HG03280 (cell line): ENCODE data around the gene CNPPD1.

Experiments used
- ATAC-seq: cut with Tn5 transposase; IDR thresholded peaks from one replicate; pipeline ENCODE4 v1.9.1; 2021; ENCODE audit warnings: mild to moderate bottlenecking, moderate library complexity; ENCODE audit not compliant: unreplicated experiment

Gene CNPPD1

DNA sequence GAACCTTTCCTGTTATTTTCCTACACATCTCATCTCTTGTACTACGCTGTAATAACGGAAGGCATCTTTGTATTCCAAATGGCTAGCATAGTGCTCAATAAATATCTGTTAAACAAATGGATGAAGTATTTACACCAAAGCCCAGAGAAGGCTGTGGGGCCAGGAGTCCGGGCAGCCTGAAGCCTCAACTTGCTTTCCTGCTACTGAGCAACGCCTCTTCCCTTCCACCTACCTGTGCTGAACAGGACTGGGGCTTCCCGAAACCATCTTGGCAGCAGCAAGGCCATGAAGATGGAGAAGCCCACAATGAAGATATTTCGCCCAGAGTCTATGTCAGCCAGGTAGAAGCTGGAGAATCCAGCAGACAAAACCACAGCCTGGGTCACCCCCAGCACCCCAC is 13.6 kb downstream of the CNPPD1 start:
- ATAC-seq = no peak

GRCh38 chr2:219161097-219161496 is 15.6 kb downstream of the CNPPD1 start:
- ATAC-seq = no peak

DNA sequence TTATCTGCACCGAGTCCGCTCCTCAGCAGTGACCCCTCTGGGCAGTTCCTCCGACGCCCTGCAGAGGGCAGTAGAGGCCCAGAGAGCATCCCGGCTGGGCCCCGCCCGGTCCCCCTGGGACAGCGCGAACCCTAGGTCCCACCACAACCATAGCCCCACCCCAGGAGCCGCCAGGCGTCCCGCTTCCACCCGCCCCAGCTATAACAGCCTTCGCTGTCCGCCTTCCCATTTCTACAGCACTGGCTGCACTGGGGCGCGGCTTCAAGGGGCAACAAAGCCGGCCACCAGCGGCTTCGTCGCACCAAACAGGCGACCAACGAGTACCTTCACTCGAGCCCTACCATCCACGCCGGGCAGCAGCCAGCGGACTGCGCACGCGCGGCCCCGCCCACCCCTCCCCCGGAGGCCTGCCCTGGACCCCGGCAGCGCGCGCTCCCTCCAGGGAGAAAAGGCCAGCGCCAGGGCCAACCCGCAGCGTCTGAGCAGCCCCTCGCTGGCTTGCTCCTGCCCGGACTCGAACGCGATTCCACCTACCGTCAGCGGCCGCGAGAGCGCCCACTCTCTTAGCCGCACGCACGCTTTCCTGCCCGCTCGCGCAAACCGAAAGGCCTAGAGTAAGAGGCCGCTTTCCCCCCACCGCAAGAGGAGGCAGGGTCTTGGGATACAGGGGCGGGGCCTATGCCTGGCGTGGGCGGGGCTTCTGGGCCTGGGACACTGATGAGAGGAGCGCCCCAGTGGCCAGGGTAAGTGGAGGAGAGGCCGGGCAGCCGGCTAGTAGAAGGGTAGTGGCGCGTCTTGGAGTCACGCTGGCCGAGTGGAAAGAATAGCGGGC is 16.3 kb downstream of the CNPPD1 start, which contains the start of gene NHEJ1:
NHEJ1 (minus strand) TSS at position 630 of the 832 bp plus-strand sequence. CDS start 2,453 bp downstream, outside the sequence.
- ATAC-seq = peak; percentile 86

- no peak for ATAC-seq
Measured at GRCh38 chr2:219159771-219160185, 16.9 kb downstream of the CNPPD1 start.

DNA sequence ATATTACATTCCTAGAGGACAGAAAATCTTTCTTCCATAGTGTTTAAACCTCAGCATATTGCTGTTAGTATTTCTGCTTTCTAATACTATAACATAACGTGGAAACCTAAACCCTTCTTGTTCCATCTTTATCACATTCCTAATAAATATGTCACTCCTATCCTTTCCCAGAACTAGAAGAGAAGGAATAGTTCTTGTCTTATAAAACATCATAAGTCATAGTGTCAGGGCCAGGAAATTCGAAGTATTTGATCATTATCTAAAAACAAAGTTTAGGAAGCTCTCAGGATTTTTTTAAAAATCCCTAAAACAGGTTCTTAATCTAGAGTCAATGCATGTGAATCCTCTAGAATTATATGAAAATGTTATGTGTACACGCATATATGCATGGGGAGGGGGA is 18.1 kb downstream of the CNPPD1 start:
- no peak for ATAC-seq

- no peak for ATAC-seq
Measured at GRCh38 chr2:219158025-219158424, 18.7 kb downstream of the CNPPD1 start.

DNA sequence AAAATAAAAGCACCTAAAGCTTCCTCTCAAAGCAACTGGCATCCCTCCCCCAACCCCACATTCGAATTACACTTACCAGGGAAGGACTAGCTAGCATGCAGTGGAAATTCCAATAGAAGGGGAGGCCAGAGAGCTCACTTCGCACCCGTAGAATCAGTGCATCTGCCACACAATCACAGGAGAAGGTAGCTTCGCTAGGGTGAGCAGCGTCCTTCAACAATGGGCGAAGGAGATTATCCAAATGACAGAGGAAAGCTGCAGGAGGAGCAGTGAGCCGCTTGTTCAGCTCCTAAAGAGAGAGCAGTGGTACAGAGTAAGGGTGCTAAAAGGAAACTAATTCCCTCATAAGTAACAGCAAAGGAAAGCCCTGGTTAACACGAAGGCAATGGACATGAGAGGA is 19.3 kb downstream of the CNPPD1 start:
- ATAC-seq = no peak

DNA sequence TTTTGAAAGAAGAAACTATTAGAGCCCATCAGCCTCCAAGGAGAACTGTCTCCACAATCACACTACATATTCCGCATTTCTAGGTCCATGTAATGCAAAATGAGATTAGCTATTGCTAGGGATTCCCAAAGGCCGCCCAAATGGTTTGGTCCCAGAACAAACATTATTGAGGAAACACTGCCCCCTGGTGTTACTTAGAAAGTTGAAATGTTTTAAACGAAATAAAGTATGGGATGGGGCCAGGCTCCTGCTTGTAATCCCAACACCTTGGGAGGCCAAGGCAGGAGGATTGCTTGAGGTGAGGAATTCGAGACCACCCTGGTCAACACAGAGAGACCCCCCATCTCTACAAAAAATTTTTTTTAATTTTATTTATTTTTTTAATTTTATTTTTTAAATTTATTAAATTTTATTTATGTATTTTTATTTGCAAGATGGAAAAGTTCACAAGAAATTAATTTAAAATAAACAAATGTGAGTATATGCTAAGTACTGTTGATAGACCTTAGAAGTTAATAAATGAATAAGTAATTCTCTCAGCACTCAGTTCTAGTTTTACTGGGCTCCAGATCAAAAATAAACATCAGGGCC is 21.6 kb downstream of the CNPPD1 start:
- no peak for ATAC-seq

GRCh38 chr2:219149667-219150066 is 27.1 kb downstream of the CNPPD1 start:
- ATAC-seq = no peak

DNA sequence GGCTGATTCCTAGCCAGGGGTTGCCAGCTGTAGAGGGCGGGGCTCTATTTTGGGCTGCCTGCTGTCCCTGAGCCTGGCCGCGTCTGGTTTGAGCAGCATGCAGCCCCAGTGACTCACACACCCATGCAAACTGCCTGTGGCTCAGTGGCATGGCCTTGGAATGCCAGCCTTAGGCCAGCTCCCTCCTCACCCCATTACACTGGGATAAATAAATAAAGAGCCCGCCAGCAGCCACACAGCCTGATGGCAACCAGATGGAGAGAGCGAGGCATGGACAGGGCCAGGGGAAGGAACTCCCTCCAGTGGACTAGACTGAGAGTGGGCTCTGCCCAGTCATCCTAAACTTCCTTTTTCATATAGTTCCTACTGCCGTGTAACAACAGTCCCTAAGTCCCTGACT is 34.4 kb downstream of the CNPPD1 start:
- ATAC-seq = no peak

GRCh38 chr2:219140722-219141121 is 36.0 kb downstream of the CNPPD1 start:
- no peak for ATAC-seq

DNA sequence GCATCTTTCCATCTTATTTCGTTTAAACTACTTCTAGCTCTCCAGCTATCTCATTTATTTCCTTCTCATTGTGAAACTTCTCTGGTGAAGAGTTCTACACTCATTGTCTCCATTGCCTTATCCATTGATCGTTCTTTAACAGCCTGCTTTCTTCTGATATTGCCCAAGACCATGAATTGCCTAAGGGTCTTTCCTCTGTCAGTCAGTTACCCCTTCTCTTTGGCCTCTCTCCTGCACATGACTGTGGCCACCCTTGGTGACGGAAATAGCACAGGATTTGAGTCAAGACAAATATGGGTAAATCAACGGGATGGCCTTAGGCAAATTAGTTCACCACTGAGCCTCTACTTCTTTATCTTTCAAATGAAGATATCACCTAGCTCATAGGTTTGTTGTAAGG is 42.7 kb downstream of the CNPPD1 start:
- no peak for ATAC-seq

GRCh38 chr2:219131744-219132143 is 45.0 kb downstream of the CNPPD1 start:
- no peak for ATAC-seq

DNA sequence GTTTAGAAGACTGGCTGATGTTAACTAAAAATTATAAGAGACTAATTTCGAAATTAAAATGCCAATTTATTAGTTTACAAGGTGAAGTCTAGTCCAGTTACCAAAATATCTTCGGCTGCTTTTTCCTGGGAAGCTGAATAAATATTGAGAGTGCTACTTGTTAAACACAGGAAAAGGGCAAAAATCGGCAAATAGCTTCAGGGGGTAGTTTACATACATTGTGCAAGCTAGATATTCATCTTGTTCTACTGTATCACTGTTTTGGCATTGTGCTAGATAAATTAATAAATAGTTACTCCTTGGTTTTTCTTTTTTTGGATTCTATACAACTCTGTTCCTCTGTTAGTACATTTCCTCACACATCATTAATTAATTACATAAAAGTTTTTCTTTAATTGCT is 45.4 kb downstream of the CNPPD1 start:
- no peak for ATAC-seq

GRCh38 chr2:219129589-219129988 is 47.1 kb downstream of the CNPPD1 start:
- no peak for ATAC-seq

GRCh38 chr2:219128396-219128795 is 48.3 kb downstream of the CNPPD1 start:
- no peak for ATAC-seq

GRCh38 chr2:219127037-219127635 is 49.6 kb downstream of the CNPPD1 start:
- no peak for ATAC-seq

GRCh38 chr2:219126555-219126954 is 50.2 kb downstream of the CNPPD1 start:
- ATAC-seq = no peak

DNA sequence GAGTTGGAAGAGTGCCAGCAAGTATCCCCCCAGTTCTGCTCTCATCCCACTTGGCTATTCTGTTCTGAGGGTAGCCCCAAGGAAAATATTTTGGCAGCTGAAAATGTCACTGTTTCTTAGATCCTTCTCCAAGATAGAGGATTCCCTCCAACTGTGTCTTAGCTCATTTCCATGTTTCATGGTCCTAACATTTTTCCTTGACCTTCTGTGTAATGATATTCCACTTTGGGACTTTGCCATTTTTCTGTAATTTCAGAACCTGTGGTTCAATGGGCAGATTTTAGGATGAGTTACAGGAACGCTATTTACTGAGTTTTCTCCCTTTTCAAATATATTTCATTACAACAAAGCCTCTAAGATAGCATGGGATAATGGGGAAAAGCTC is 50.8 kb downstream of the CNPPD1 start:
- ATAC-seq = no peak

- no peak for ATAC-seq
Measured at GRCh38 chr2:219125225-219125885, 51.4 kb downstream of the CNPPD1 start.

GRCh38 chr2:219124381-219125110 is 52.2 kb downstream of the CNPPD1 start:
- no peak for ATAC-seq
